ENCODE measurements around the gene KRT84. TPM values are rescaled to one million over a fixed set of nuclear protein-coding genes. Genes with fewer than 3 reads are reported as not detected.

Gene KRT84
- total RNA-seq, 1 donor from 2014 or later, result not detected

GRCh38 chr12:52352951-52353350 lies 32.5 kb downstream of the KRT84 start:
- no peaks in the 10 kb centered on the region for H3K36me3 Mint-ChIP-seq (ENCODE audit: low read depth)
- no peaks in the 10 kb centered on the region for H3K9me3 Mint-ChIP-seq
- H3K27me3 Mint-ChIP-seq, result peaks cover 2% of the 10 kb centered on the region
- no peak overlapping the region for H3K27ac Mint-ChIP-seq
- POLR2A ChIA-PET, result no interaction called here
- TF ChIP-seq CTCF (IDR thresholded peaks at IDR 0.05), result no peak
- no peak overlapping the region for H3K4me3 Mint-ChIP-seq
- CTCF ChIA-PET, result no interaction called here
- intact Hi-C loops (cut with micrococcal nuclease), result no loop called here
- DNase-seq, result no peak
- ATAC-seq (ENCODE audit: low read depth), result no peak
- H3K4me1 Mint-ChIP-seq, result peaks cover 13% of the 10 kb centered on the region

- Mint-ChIP-seq H3K9me3 (no peaks in the 10 kb centered on the region), H3K4me3 (no peak overlapping the region), H3K27me3 (peaks cover 2% of the 10 kb centered on the region), H3K27ac (no peak overlapping the region), H3K4me1 (peaks cover 7% of the 10 kb centered on the region), H3K36me3 (ENCODE audit: low read depth) (no peaks in the 10 kb centered on the region)
- ChIA-PET CTCF (interaction anchor here (1.8 kb wide), 1 partner anchor 24 kb away, joined by 5 read pairs; no protein-coding TSS in a partner anchor), POLR2A (interaction anchor here (0.7 kb wide), 1 partner anchor 1277 kb away, joined by 3 read pairs; no protein-coding TSS in a partner anchor)
- intact Hi-C loops (cut with micrococcal nuclease), result no loop called here
- DNase-seq (no peak), ATAC-seq (ENCODE audit: low read depth) (no peak)
- no peak for TF ChIP-seq CTCF (IDR thresholded peaks at IDR 0.05)
These were observed 34.0 kb downstream of the KRT84 start for GRCh38 chr12:52351196-52352059.

- ATAC-seq (ENCODE audit: low read depth) (no peak), DNase-seq (no peak)
- Mint-ChIP-seq H3K9me3 (no peaks in the 10 kb centered on the region), H3K27ac (no peak overlapping the region), H3K27me3 (peaks cover 2% of the 10 kb centered on the region), H3K4me1 (peaks cover 7% of the 10 kb centered on the region), H3K36me3 (ENCODE audit: low read depth) (no peaks in the 10 kb centered on the region), H3K4me3 (no peak overlapping the region)
- intact Hi-C loops (cut with micrococcal nuclease), result no loop called here
- CTCF ChIA-PET, result interaction anchor here (1.8 kb wide), 1 partner anchor 24 kb away, joined by 5 read pairs; no protein-coding TSS in a partner anchor
- POLR2A ChIA-PET, result interaction anchor here (0.7 kb wide), 1 partner anchor 1277 kb away, joined by 3 read pairs; no protein-coding TSS in a partner anchor
- TF ChIP-seq CTCF (IDR thresholded peaks at IDR 0.05), result no peak
These were observed 34.7 kb downstream of the KRT84 start for GRCh38 chr12:52350786-52351185.

GRCh38 chr12:52350021-52350620 lies 35.3 kb downstream of the KRT84 start:
- Mint-ChIP-seq H3K27me3 (peaks cover 2% of the 10 kb centered on the region), H3K4me3 (no peak overlapping the region), H3K4me1 (peaks cover 7% of the 10 kb centered on the region), H3K36me3 (ENCODE audit: low read depth) (no peaks in the 10 kb centered on the region), H3K27ac (no peak overlapping the region), H3K9me3 (no peaks in the 10 kb centered on the region)
- CTCF ChIA-PET, result interaction anchor here (1.8 kb wide), 1 partner anchor 23 kb away, joined by 5 read pairs; no protein-coding TSS in a partner anchor
- DNase-seq, result no peak
- no peak for ATAC-seq (ENCODE audit: low read depth)
- no peak for TF ChIP-seq CTCF (IDR thresholded peaks at IDR 0.05)
- intact Hi-C loops (cut with micrococcal nuclease), result no loop called here
- POLR2A ChIA-PET, result no interaction called here

GRCh38 chr12:52349196-52349595 lies 36.3 kb downstream of the KRT84 start:
- Mint-ChIP-seq H3K27ac (no peak overlapping the region), H3K4me3 (no peak overlapping the region), H3K36me3 (ENCODE audit: low read depth) (no peaks in the 10 kb centered on the region), H3K9me3 (no peaks in the 10 kb centered on the region), H3K27me3 (peaks cover 1% of the 10 kb centered on the region), H3K4me1 (peaks cover 6% of the 10 kb centered on the region)
- ChIA-PET POLR2A (no interaction called here), CTCF (no interaction called here)
- intact Hi-C loops (cut with micrococcal nuclease), result no loop called here
- DNase-seq (no peak), ATAC-seq (ENCODE audit: low read depth) (no peak)
- no peak for TF ChIP-seq CTCF (IDR thresholded peaks at IDR 0.05)
